Endothelial cell of umbilical vein (primary cell): ENCODE results near the gene CNTNAP2. TPM values are rescaled to one million over a fixed set of nuclear protein-coding genes. Genes with fewer than 3 reads are reported as not detected.

Source experiments
- BruUV-seq: library from RNA; stranded (reverse); fragments of 400-500 nt; replicated peaks from 2 replicates; lab custom pipeline; 2021; lab: Mats Ljungman, UMichigan
- CTCF ChIA-PET: fragments of 300-600, 350-600 bp; sonication (Branson Sonifier 250); formaldehyde crosslinking; loops from one replicate; lab custom pipeline; 2021; ENCODE audit warnings: antibody characterized with exemption, inconsistent platforms; lab: Charles Lee
- POLR2A ChIA-PET: fragments of 300-600, 350-600 bp; sonication (Branson Sonifier 250); formaldehyde crosslinking; loops from one replicate; lab custom pipeline; 2021; ENCODE audit warnings: antibody characterized with exemption, inconsistent platforms; lab: Charles Lee
- DNase-seq: peaks from one replicate; pipeline ENCODE4 v3.0.0-alpha.2; 2011; ENCODE audit warnings: low read depth, low spot score
- FAIRE-seq: peaks from 2 replicates; lab custom pipeline; 2011; peaks lifted over from hg19 to GRCh38; lab: Jason Lieb, UNC
- H2AFZ ChIP-seq: 2 replicates; pipeline ENCODE4 v1.6.0; 2012; ENCODE audit warnings: low read depth, low read length, control low read depth, inconsistent platforms
- H3K27ac ChIP-seq: 2 replicates; pipeline ENCODE4 v1.5.1; 2011; ENCODE audit warnings: low read depth, mild to moderate bottlenecking, control low read depth, low read length, moderate library complexity; ENCODE audit not compliant: insufficient read depth
- H3K27me3 ChIP-seq, 2 experiments: 2 replicates each; pipeline versions ENCODE4 v1.6.0 to v1.6.1; 2011; ENCODE audit warnings: low read length in 2 of 2, mixed read lengths in 1 of 2; ENCODE audit not compliant: control insufficient read depth in 2 of 2, insufficient read depth in 2 of 2
- H3K36me3 ChIP-seq, 2 experiments: 2 replicates in 1 of 2; 3 replicates in 1 of 2; pipeline ENCODE4 v1.5.1; 2011; ENCODE audit warnings: low read length in 2 of 2, mild to moderate bottlenecking in 1 of 2, moderate library complexity in 1 of 2; ENCODE audit not compliant: control insufficient read depth in 2 of 2, insufficient read depth in 2 of 2; ENCODE audit errors: extremely low read depth in 1 of 2
- H3K4me1 ChIP-seq: 3 replicates; pipeline ENCODE4 v1.5.1; 2011; ENCODE audit warnings: mild to moderate bottlenecking, low read length; ENCODE audit not compliant: control insufficient read depth, insufficient read depth; ENCODE audit errors: extremely low read depth
- H3K4me2 ChIP-seq: 2 replicates; pipeline ENCODE4 v1.6.1; 2011; ENCODE audit warnings: low read length, control low read depth, mixed read lengths; ENCODE audit not compliant: insufficient read depth
- H3K4me3 ChIP-seq, 3 experiments: fragments of 200-600 bp in 1 of 3; sonication (generic), shearing (Covaris generic) in 1 of 3; replicated peaks in 1 of 3; 2 replicates each; pipeline ENCODE4 v1.5.1; 2011 to 2016; ENCODE audit warnings: control low read depth in 3 of 3, low read length in 3 of 3, mild to moderate bottlenecking in 2 of 3, inconsistent platforms in 1 of 3, low read depth in 1 of 3, moderate library complexity in 1 of 3; ENCODE audit not compliant: insufficient read depth in 1 of 3
- H3K79me2 ChIP-seq: 2 replicates; pipeline ENCODE4 v1.6.0; 2012; ENCODE audit warnings: low read length, inconsistent platforms; ENCODE audit not compliant: control insufficient read depth, insufficient read depth
- H3K9ac ChIP-seq: replicated peaks from 2 replicates; pipeline ENCODE3; 2011; ENCODE audit warnings: low read length, control low read depth; ENCODE audit not compliant: insufficient read depth; ENCODE audit errors: extremely low read depth
- H3K9me1 ChIP-seq: replicated peaks from 3 replicates; pipeline ENCODE4 v1.6.0; 2011; ENCODE audit warnings: mild to moderate bottlenecking, low read length; ENCODE audit not compliant: control insufficient read depth, insufficient read depth; ENCODE audit errors: extremely low read depth
- H3K9me3 ChIP-seq: replicated peaks from 2 replicates; pipeline ENCODE4 v1.5.1; 2012; ENCODE audit warnings: low read length, inconsistent platforms; ENCODE audit not compliant: control insufficient read depth, insufficient read depth
- H4K20me1 ChIP-seq: replicated peaks from 2 replicates; pipeline ENCODE3; 2011; ENCODE audit warnings: mild to moderate bottlenecking, low read length; ENCODE audit not compliant: control insufficient read depth, insufficient read depth; ENCODE audit errors: extremely low read depth
- EZH2 ChIP-seq: IDR thresholded peaks from 2 replicates; pipeline ENCODE4 v1.6.1; 2012; ENCODE audit warnings: borderline replicate concordance, low read depth, mild to moderate bottlenecking, moderate library complexity, low read length, inconsistent platforms; ENCODE audit not compliant: severe bottlenecking
- FOS ChIP-seq: IDR thresholded peaks from 2 replicates; pipeline ENCODE4 v1.6.1; 2011; ENCODE audit warnings: mild to moderate bottlenecking, low read length, moderate library complexity, borderline replicate concordance; ENCODE audit not compliant: insufficient read depth
- GATA2 ChIP-seq: IDR thresholded peaks from 2 replicates; pipeline ENCODE4 v1.7.0; 2011; ENCODE audit warnings: low read depth, mild to moderate bottlenecking, moderate library complexity, mixed read lengths, low read length; ENCODE audit not compliant: insufficient read length, insufficient read depth
- JUN ChIP-seq: IDR thresholded peaks from 2 replicates; pipeline ENCODE4 v1.6.1; 2011; ENCODE audit warnings: borderline replicate concordance, low read depth; ENCODE audit not compliant: insufficient read length, insufficient read depth
- MYC ChIP-seq: IDR thresholded peaks from one replicate; pipeline ENCODE4 v1.6.1; 2011; ENCODE audit warnings: mild to moderate bottlenecking, low read depth, low read length
- POLR2A ChIP-seq: IDR thresholded peaks from 2 replicates; pipeline ENCODE4 v1.6.1; 2012; ENCODE audit warnings: low read depth, mild to moderate bottlenecking, control low read depth, low read length
- POLR2AphosphoS5 ChIP-seq: IDR thresholded peaks from 2 replicates; pipeline ENCODE4 v1.6.1; 2012; ENCODE audit warnings: low read depth, mild to moderate bottlenecking, control low read depth, low read length, moderate library complexity; ENCODE audit not compliant: insufficient read depth
- dilution Hi-C: fragments of 300-500 bp; cut with MboI; formaldehyde crosslinking; loops from one replicate; pipeline ENCODE4 v1.15.0; 2019; ENCODE audit warnings: low sequenced_read_pairs; ENCODE audit not compliant: extremely low pct_ligation_motif_present
- intact Hi-C: fragments of 100-400 bp; cut with micrococcal nuclease; formaldehyde crosslinking; loops from one replicate; pipeline ENCODE4 v1.10.0; 2022
- polyA plus RNA-seq, 4 experiments: library from polyadenylated mRNA; depleted of rRNA in 3 of 4; stranded (reverse) in 3 of 4; unstranded in 1 of 4; fragments of >200 nt; gene quantifications; 2 replicates each; pipeline versions ENCODE4 v1.2.1 to v1.2.3, GENCODE V29; 2011 to 2012; ENCODE audit warnings: missing spikeins in 1 of 4
- total RNA-seq: library from RNA; stranded (reverse); gene quantifications from 2 replicates; pipeline ENCODE4 v1.2.3, GENCODE V29; 2021
- TF ChIP-seq, protein P1 (sequence below): IDR thresholded peaks from 2 replicates; pipeline ENCODE4 v1.6.1; 2011; ENCODE audit not compliant: insufficient read depth, insufficient read length
- TF ChIP-seq, protein P2 (sequence below), 2 donors: IDR thresholded peaks; 1 replicate in 1 of 2; 2 replicates in 1 of 2; pipeline ENCODE4 v1.5.1; 2011; ENCODE audit warnings: low read length in 2 of 2, mild to moderate bottlenecking in 2 of 2, moderate library complexity in 2 of 2, control low read depth in 1 of 2, inconsistent platforms in 1 of 2, low read depth in 1 of 2; ENCODE audit not compliant: insufficient read depth in 1 of 2; ENCODE audit errors: extremely low read depth in 1 of 2

CNTNAP2 gene
- total and polyA plus RNA-seq, 2 donors (not counting 3 experiments of a cell fraction or from before 2014, with no cell fraction given): not detected

DNA sequence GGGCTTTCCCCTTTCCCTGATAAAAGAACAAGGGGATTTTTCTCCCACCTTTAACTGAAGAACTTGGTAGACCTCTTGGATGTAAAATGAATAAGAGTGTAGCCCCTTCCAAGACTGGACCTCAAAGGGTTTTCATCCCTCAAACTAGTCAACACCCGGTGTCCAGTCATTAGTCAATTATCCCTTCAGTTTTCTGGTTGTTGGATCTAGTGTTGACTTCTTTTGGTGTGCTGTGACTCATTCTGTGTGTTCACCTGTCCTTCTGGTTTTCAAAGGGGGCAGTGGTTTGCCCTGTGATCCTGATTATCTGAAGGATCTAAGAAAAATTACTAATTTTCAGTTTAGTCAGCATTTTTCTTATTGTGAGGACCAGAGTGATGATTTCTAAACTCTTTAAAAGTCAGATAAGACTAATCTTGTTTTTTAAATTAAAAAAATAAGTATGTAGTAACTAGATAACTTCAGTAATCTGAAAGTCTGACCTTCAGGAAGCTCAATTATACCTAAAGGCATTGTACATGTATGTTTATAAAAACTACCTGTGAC is 583.5 kb downstream of the CNTNAP2 start:
- dilution Hi-C loops: no loop called here
- Histone ChIP-seq H3K4me2 (no peak overlapping the region), H3K9ac (no peak overlapping the region), H3K27ac (no peak overlapping the region), H3K9me1 (no peaks in the 10 kb centered on the region), H3K9me3 (no peaks in the 10 kb centered on the region), H2AFZ (no peak overlapping the region), H3K79me2 (no peaks in the 10 kb centered on the region), H3K4me1 (no peaks in the 10 kb centered on the region), H4K20me1 (no peaks in the 10 kb centered on the region), H3K36me3 (no peaks in the 10 kb centered on the region), H3K4me3 (no peak overlapping the region), H3K27me3 (no peaks in the 10 kb centered on the region)
- no TSS peak for BruUV-seq
- CTCF ChIA-PET: no interaction called here
- DNase-seq (no peak), FAIRE-seq (no peak)
- TF ChIP-seq, protein P1, sequence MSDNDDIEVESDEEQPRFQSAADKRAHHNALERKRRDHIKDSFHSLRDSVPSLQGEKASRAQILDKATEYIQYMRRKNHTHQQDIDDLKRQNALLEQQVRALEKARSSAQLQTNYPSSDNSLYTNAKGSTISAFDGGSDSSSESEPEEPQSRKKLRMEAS: no peak
- TF ChIP-seq GATA2: no peak
- TF ChIP-seq POLR2A: no peak
- no peak for TF ChIP-seq MYC
- TF ChIP-seq JUN: no peak
- TF ChIP-seq FOS: no peak
- TF ChIP-seq, protein P2, sequence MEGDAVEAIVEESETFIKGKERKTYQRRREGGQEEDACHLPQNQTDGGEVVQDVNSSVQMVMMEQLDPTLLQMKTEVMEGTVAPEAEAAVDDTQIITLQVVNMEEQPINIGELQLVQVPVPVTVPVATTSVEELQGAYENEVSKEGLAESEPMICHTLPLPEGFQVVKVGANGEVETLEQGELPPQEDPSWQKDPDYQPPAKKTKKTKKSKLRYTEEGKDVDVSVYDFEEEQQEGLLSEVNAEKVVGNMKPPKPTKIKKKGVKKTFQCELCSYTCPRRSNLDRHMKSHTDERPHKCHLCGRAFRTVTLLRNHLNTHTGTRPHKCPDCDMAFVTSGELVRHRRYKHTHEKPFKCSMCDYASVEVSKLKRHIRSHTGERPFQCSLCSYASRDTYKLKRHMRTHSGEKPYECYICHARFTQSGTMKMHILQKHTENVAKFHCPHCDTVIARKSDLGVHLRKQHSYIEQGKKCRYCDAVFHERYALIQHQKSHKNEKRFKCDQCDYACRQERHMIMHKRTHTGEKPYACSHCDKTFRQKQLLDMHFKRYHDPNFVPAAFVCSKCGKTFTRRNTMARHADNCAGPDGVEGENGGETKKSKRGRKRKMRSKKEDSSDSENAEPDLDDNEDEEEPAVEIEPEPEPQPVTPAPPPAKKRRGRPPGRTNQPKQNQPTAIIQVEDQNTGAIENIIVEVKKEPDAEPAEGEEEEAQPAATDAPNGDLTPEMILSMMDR (IDR thresholded peaks at IDR 0.05; ENCODE audit: extremely low read depth in 1 of 2, insufficient read depth in 1 of 2, low read depth in 1 of 2, low read length in 2 of 2): no peak
- TF ChIP-seq EZH2: no peak
- TF ChIP-seq POLR2AphosphoS5: no peak
- intact Hi-C loops: no loop called here
- POLR2A ChIA-PET: no interaction called here
